DOHH2 (cell line): ENCODE data around the gene CNGB1.

Source experiments
- CTCF ChIP-seq: fragments of 200-600 bp; sonication (generic); IDR thresholded peaks from one replicate; pipeline ENCODE4 v1.5.1; 2014; ENCODE audit warnings: antibody characterized with exemption, mild to moderate bottlenecking, low read depth, low read length; ENCODE audit not compliant: poor library complexity, severe bottlenecking
- EZH2phosphoT487 ChIP-seq: fragments of 200-600 bp; sonication (generic); IDR thresholded peaks from 2 replicates; pipeline ENCODE4 v1.6.1; 2017; ENCODE audit warnings: borderline replicate concordance, mild to moderate bottlenecking, antibody characterized with exemption, low read length, moderate library complexity, mixed read lengths

- TF ChIP-seq EZH2phosphoT487 (no peak), CTCF (no peak)
These were observed at the start of gene CNGB1 for GRCh38 chr16:57970970-57971369.
